ENCODE results near the gene HS3ST3B1.

Gene HS3ST3B1

GRCh38 chr17:14389681-14390080, 88.8 kb downstream of the HS3ST3B1 start:
- no peak overlapping the region for H3K27ac ChIP-seq (ENCODE audit: low read length)
- H3K4me1 ChIP-seq (ENCODE audit: low read length) = no peaks in the 10 kb centered on the region
- no peaks in the 10 kb centered on the region for H3F3A ChIP-seq (ENCODE audit: insufficient read depth, low read length)
- no peaks in the 10 kb centered on the region for H3K36me3 ChIP-seq (replicated peaks; ENCODE audit: insufficient read depth, low read length)
- no peaks in the 10 kb centered on the region for H3K79me2 ChIP-seq (ENCODE audit: low read length)
- H3K9me2 ChIP-seq (replicated peaks; ENCODE audit: insufficient read depth, low read length) = no peaks in the 10 kb centered on the region
- no peak for DNase-seq
- H4K20me1 ChIP-seq (ENCODE audit: insufficient read depth, low read length) = no peaks in the 10 kb centered on the region
- H3K27me3 ChIP-seq (replicated peaks; ENCODE audit: insufficient read depth, low read length) = no peaks in the 10 kb centered on the region
- no peak overlapping the region for H2AFZ ChIP-seq (ENCODE audit: low read length)
- H3K4me2 ChIP-seq (ENCODE audit: low read depth, low read length) = no peak overlapping the region
- H3K9me3 ChIP-seq (replicated peaks; ENCODE audit: insufficient read depth, low read length) = no peaks in the 10 kb centered on the region
- no peak for TF ChIP-seq EZH2 (optimal IDR thresholded peaks at IDR 0.05; ENCODE audit: low read depth, low read length)
- no peak for TF ChIP-seq CTCF (IDR thresholded peaks at IDR 0.05; ENCODE audit: low read length)
- TF ChIP-seq EZH2phosphoT487 (IDR thresholded peaks at IDR 0.05; ENCODE audit: low read length) = no peak
- H3K4me3 ChIP-seq (ENCODE audit: low read length) = no peak overlapping the region
- no peak overlapping the region for H3K9ac ChIP-seq (ENCODE audit: low read length)

GRCh38 chr17:14393723-14394122, 92.8 kb downstream of the HS3ST3B1 start:
- Histone ChIP-seq H3K4me1 (ENCODE audit: low read length) (no peaks in the 10 kb centered on the region), H3K9ac (ENCODE audit: low read length) (no peak overlapping the region), H3K27ac (ENCODE audit: low read length) (no peak overlapping the region), H3K27me3 (replicated peaks; ENCODE audit: insufficient read depth, low read length) (no peaks in the 10 kb centered on the region), H3K4me2 (ENCODE audit: low read depth, low read length) (no peak overlapping the region), H3K9me3 (replicated peaks; ENCODE audit: insufficient read depth, low read length) (no peaks in the 10 kb centered on the region), H4K20me1 (ENCODE audit: insufficient read depth, low read length) (no peaks in the 10 kb centered on the region), H3K36me3 (replicated peaks; ENCODE audit: insufficient read depth, low read length) (no peaks in the 10 kb centered on the region), H3K79me2 (ENCODE audit: low read length) (no peaks in the 10 kb centered on the region), H3K9me2 (replicated peaks; ENCODE audit: insufficient read depth, low read length) (no peaks in the 10 kb centered on the region), H3F3A (ENCODE audit: insufficient read depth, low read length) (no peaks in the 10 kb centered on the region), H2AFZ (ENCODE audit: low read length) (no peak overlapping the region), H3K4me3 (ENCODE audit: low read length) (no peak overlapping the region)
- no peak for DNase-seq
- TF ChIP-seq CTCF (IDR thresholded peaks at IDR 0.05; ENCODE audit: low read length) (no peak), EZH2 (optimal IDR thresholded peaks at IDR 0.05; ENCODE audit: low read depth, low read length) (no peak), EZH2phosphoT487 (IDR thresholded peaks at IDR 0.05; ENCODE audit: low read length) (no peak)

GRCh38 chr17:14395255-14395654, 94.4 kb downstream of the HS3ST3B1 start:
- DNase-seq = no peak
- Histone ChIP-seq H3K4me3 (ENCODE audit: low read length) (no peak overlapping the region), H2AFZ (ENCODE audit: low read length) (no peak overlapping the region), H3F3A (ENCODE audit: insufficient read depth, low read length) (no peaks in the 10 kb centered on the region), H4K20me1 (ENCODE audit: insufficient read depth, low read length) (no peaks in the 10 kb centered on the region), H3K4me2 (ENCODE audit: low read depth, low read length) (no peak overlapping the region), H3K9ac (ENCODE audit: low read length) (no peak overlapping the region), H3K4me1 (ENCODE audit: low read length) (0 out of 2 replicates have a peak, but pooled peaks cover 4% of the 10 kb centered on the region), H3K9me2 (replicated peaks; ENCODE audit: insufficient read depth, low read length) (no peaks in the 10 kb centered on the region), H3K27me3 (replicated peaks; ENCODE audit: insufficient read depth, low read length) (no peaks in the 10 kb centered on the region), H3K27ac (ENCODE audit: low read length) (no peak overlapping the region), H3K36me3 (replicated peaks; ENCODE audit: insufficient read depth, low read length) (no peaks in the 10 kb centered on the region), H3K9me3 (replicated peaks; ENCODE audit: insufficient read depth, low read length) (no peaks in the 10 kb centered on the region), H3K79me2 (ENCODE audit: low read length) (no peaks in the 10 kb centered on the region)
- TF ChIP-seq EZH2 (optimal IDR thresholded peaks at IDR 0.05; ENCODE audit: low read depth, low read length) (no peak), EZH2phosphoT487 (IDR thresholded peaks at IDR 0.05; ENCODE audit: low read length) (no peak), CTCF (IDR thresholded peaks at IDR 0.05; ENCODE audit: low read length) (no peak)
